HCT116 (cell line): Measurements from ENCODE around the gene NALCN. TPM values are rescaled to one million over a fixed set of nuclear protein-coding genes. Genes with fewer than 3 reads are reported as not detected.

Source experiments
- ATAC-seq: fragments of 200-7000 bp; cut with Tn5 transposase; 2 replicates; pipeline ENCODE4 v1.9.1; 2020; ENCODE audit warnings: mild to moderate bottlenecking, moderate library complexity
- BruUV-seq: library from RNA; stranded (reverse); fragments of 400-500 nt; replicated peaks from 2 replicates; lab custom pipeline; 2021; lab: Mats Ljungman, UMichigan
- CTCF ChIA-PET: fragments of 300-600 bp; sonication (Branson Sonifier 250); formaldehyde crosslinking; loops from one replicate; lab custom pipeline; 2021; ENCODE audit warnings: antibody characterized with exemption; lab: Charles Lee
- POLR2A ChIA-PET: fragments of 300-600, 350-600 bp; sonication (Branson Sonifier 250); formaldehyde crosslinking; loops from one replicate; lab custom pipeline; 2021; ENCODE audit warnings: antibody characterized with exemption; lab: Charles Lee
- RAD21 ChIA-PET, 2 experiments: fragments of 300-600 bp; sonication (Branson Sonifier 250); formaldehyde crosslinking; loops; one replicate each; lab custom pipeline; 2023; ENCODE audit warnings: low total read pairs in 2 of 2; ENCODE audit not compliant: uncharacterized antibody in 2 of 2, unreplicated experiment in 2 of 2, low non-redundant PET in 1 of 2; lab: Charles Lee
- DNase-seq: peaks from one replicate; pipeline ENCODE4 v3.0.0-alpha.2; 2010; ENCODE audit warnings: low read depth, low spot score
- H2AFZ ChIP-seq: fragments of 200-600 bp; shearing (Covaris generic), sonication (generic); 2 replicates; pipeline ENCODE4 v1.6.1; 2017; ENCODE audit warnings: low read depth, mixed run types, mixed read lengths, antibody characterized with exemption, low read length; ENCODE audit not compliant: poor library complexity, severe bottlenecking
- H3K27ac ChIP-seq: 2 replicates; pipeline ENCODE4 v1.5.1; 2012; ENCODE audit warnings: low read depth, low read length
- H3K27me3 ChIP-seq: fragments of 200-600 bp; sonication (generic); 2 replicates; pipeline ENCODE4 v1.6.1; 2016; ENCODE audit warnings: mixed run types, low read length, mixed read lengths; ENCODE audit not compliant: insufficient read depth
- H3K36me3 ChIP-seq, 2 experiments: fragments of 200-500 bp in 1 of 2; fragments of 200-600 bp in 1 of 2; sonication (Bioruptor generic) in 1 of 2; sonication (generic) in 1 of 2; 2 replicates each; pipeline versions ENCODE4 v1.5.1 to v1.6.1; 2014 to 2016; ENCODE audit warnings: low read length in 2 of 2, inconsistent platforms in 1 of 2, mixed read lengths in 1 of 2, mixed run types in 1 of 2; ENCODE audit not compliant: insufficient read depth in 2 of 2, control insufficient read depth in 1 of 2
- H3K4me1 ChIP-seq, 2 experiments: fragments of 200-600 bp in 1 of 2; sonication (generic) in 1 of 2; 2 replicates each; pipeline versions ENCODE4 v1.5.1 to v1.6.1; 2012 to 2017; ENCODE audit warnings: low read length in 2 of 2, inconsistent platforms in 1 of 2, mild to moderate bottlenecking in 1 of 2, mixed read lengths in 1 of 2, mixed run types in 1 of 2, moderate library complexity in 1 of 2; ENCODE audit not compliant: insufficient read depth in 2 of 2, control insufficient read depth in 1 of 2
- H3K4me2 ChIP-seq: fragments of 200-600 bp; sonication (generic); 2 replicates; pipeline ENCODE4 v1.6.1; 2017; ENCODE audit warnings: mixed run types, low read length, mixed read lengths
- H3K4me3 ChIP-seq, 2 experiments: fragments of 200-600 bp in 1 of 2; sonication (generic) in 1 of 2; replicated peaks in 1 of 2; 2 replicates each; pipeline ENCODE4 v1.5.1; 2011 to 2016; ENCODE audit warnings: low read length in 2 of 2, control low read depth in 1 of 2, low read depth in 1 of 2, mild to moderate bottlenecking in 1 of 2, mixed read lengths in 1 of 2, mixed run types in 1 of 2
- H3K79me2 ChIP-seq: fragments of 200-600 bp; sonication (generic); 2 replicates; pipeline ENCODE4 v1.6.1; 2017; ENCODE audit warnings: mild to moderate bottlenecking, mixed run types, low read length, moderate library complexity, mixed read lengths; ENCODE audit not compliant: insufficient read depth
- H3K9ac ChIP-seq: fragments of 200-600 bp; sonication (generic); 2 replicates; pipeline ENCODE4 v1.6.1; 2016; ENCODE audit warnings: low read length, mixed read lengths
- H3K9me2 ChIP-seq: fragments of 200-600 bp; sonication (generic), shearing (Covaris generic); 2 replicates; pipeline ENCODE4 v1.6.1; 2017; ENCODE audit warnings: mixed run types, mild to moderate bottlenecking, moderate library complexity; ENCODE audit not compliant: insufficient read depth
- H3K9me3 ChIP-seq, 2 experiments: fragments of 200-500 bp in 1 of 2; fragments of 200-600 bp in 1 of 2; sonication (Bioruptor generic) in 1 of 2; sonication (generic) in 1 of 2; 2 replicates each; pipeline ENCODE4 v1.6.1; 2014 to 2017; ENCODE audit warnings: low read length in 2 of 2, mixed read lengths in 2 of 2, inconsistent platforms in 1 of 2, low read depth in 1 of 2, mild to moderate bottlenecking in 1 of 2, mixed run types in 1 of 2, moderate library complexity in 1 of 2; ENCODE audit not compliant: control insufficient read depth in 1 of 2, insufficient read depth in 1 of 2
- H4K20me1 ChIP-seq: fragments of 200-600 bp; sonication (generic), shearing (Covaris generic); 2 replicates; pipeline ENCODE4 v1.6.1; 2017; ENCODE audit warnings: mixed run types, mild to moderate bottlenecking, moderate library complexity; ENCODE audit not compliant: insufficient read depth
- CEBPB ChIP-seq: IDR thresholded peaks from 2 replicates; pipeline ENCODE4 v1.6.1; 2012; ENCODE audit warnings: low read depth
- EZH2 ChIP-seq: fragments of 200-600 bp; sonication (generic); IDR thresholded peaks from 2 replicates; pipeline ENCODE4 v1.6.1; 2017; ENCODE audit warnings: antibody characterized with exemption, mixed run types
- POLR2AphosphoS5 ChIP-seq: IDR thresholded peaks from 2 replicates; pipeline ENCODE4 v1.6.1; 2011; ENCODE audit warnings: mild to moderate bottlenecking, low read depth, low read length, moderate library complexity
- RAD21 ChIP-seq: IDR thresholded peaks from 2 replicates; pipeline ENCODE4 v1.6.1; 2012; ENCODE audit warnings: low read depth, mild to moderate bottlenecking
- SRF ChIP-seq: IDR thresholded peaks from 2 replicates; pipeline ENCODE4 v1.6.1; 2012; ENCODE audit warnings: low read depth
- TCF7L2 ChIP-seq: IDR thresholded peaks from 2 replicates; pipeline ENCODE4 v1.7.0; 2011; ENCODE audit warnings: borderline replicate concordance, inconsistent platforms; ENCODE audit not compliant: insufficient read depth, insufficient read length; ENCODE audit errors: extremely low read depth
- ZNF274 ChIP-seq: fragments of 200-500 bp; sonication (Bioruptor generic); IDR thresholded peaks from 2 replicates; pipeline ENCODE4 v1.6.1; 2014; ENCODE audit warnings: mild to moderate bottlenecking, low read depth, low read length, inconsistent platforms
- intact Hi-C: fragments of 100-400 bp; cut with micrococcal nuclease; formaldehyde crosslinking; loops from 2 replicates; pipeline ENCODE4 v1.10.0; 2022
- total RNA-seq: library from RNA; stranded (reverse); gene quantifications from one replicate; pipeline ENCODE4 v1.2.1, GENCODE V29; 2021; ENCODE audit not compliant: unreplicated experiment
- TF ChIP-seq, protein P1 (sequence below): IDR thresholded peaks from 2 replicates; pipeline ENCODE4 v1.6.1; 2012
- TF ChIP-seq, protein P2 (sequence below), 3 experiments: fragments of 200-600 bp in 1 of 3; sonication (generic) in 1 of 3; IDR thresholded peaks in 2 of 3; conservative IDR thresholded peaks in 1 of 3; 2 replicates each; pipeline ENCODE4 v1.5.1; 2012 to 2017; ENCODE audit warnings: low read depth in 2 of 3, low read length in 2 of 3, antibody characterized with exemption in 1 of 3, borderline replicate concordance in 1 of 3, control low read depth in 1 of 3, mild to moderate bottlenecking in 1 of 3, mixed read lengths in 1 of 3, mixed run types in 1 of 3, moderate library complexity in 1 of 3; ENCODE audit not compliant: insufficient read depth in 1 of 3
- TF ChIP-seq, protein P3 (sequence below): IDR thresholded peaks from 2 replicates; pipeline ENCODE4 v1.6.1; 2012; ENCODE audit warnings: low read depth

The NALCN gene
- total RNA-seq, 1 experiment from 2014 or later, result not detected

DNA sequence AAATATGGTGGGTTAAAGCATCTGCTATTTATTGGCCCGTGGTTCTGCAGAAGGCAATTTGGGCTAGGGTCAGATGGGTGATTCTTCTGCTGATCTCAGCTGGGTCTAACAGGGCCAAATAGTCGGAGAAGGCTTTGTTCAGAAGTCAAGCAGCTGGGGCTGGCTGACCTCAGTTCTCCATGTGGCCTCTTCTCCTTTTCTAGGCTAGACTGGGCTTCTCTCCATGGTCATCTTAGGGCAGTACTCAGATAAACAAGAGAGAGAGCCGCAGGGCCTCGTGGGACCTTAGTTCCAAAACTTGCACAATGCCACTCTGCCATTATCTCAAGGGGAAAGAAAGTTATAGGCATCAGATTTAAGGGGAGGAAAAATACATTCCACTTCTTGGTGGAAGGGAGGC is 89.6 kb downstream of the NALCN start:
- Histone ChIP-seq H3K79me2 (no peaks in the 10 kb centered on the region), H3K9me3 (peaks cover 0 to 3% of the 10 kb centered on the region in 2 experiments; a peak in 1 of 4 replicates), H3K4me2 (no peak overlapping the region), H3K4me1 (no peaks in the 10 kb centered on the region), H4K20me1 (no peaks in the 10 kb centered on the region), H3K36me3 (no peaks in the 10 kb centered on the region), H3K9ac (no peak overlapping the region), H3K9me2 (no peaks in the 10 kb centered on the region), H3K27ac (no peak overlapping the region), H3K27me3 (no peaks in the 10 kb centered on the region), H2AFZ (no peak overlapping the region), H3K4me3 (no peak overlapping the region)
- ChIA-PET RAD21 (no interaction called here), CTCF (no interaction called here), POLR2A (no interaction called here)
- TF ChIP-seq, protein P1, sequence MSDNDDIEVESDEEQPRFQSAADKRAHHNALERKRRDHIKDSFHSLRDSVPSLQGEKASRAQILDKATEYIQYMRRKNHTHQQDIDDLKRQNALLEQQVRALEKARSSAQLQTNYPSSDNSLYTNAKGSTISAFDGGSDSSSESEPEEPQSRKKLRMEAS, result no peak
- TF ChIP-seq POLR2AphosphoS5 (no peak), SRF (no peak), ZNF274 (no peak), RAD21 (no peak), CEBPB (no peak), EZH2 (no peak), TCF7L2 (no peak)
- TF ChIP-seq, protein P2, sequence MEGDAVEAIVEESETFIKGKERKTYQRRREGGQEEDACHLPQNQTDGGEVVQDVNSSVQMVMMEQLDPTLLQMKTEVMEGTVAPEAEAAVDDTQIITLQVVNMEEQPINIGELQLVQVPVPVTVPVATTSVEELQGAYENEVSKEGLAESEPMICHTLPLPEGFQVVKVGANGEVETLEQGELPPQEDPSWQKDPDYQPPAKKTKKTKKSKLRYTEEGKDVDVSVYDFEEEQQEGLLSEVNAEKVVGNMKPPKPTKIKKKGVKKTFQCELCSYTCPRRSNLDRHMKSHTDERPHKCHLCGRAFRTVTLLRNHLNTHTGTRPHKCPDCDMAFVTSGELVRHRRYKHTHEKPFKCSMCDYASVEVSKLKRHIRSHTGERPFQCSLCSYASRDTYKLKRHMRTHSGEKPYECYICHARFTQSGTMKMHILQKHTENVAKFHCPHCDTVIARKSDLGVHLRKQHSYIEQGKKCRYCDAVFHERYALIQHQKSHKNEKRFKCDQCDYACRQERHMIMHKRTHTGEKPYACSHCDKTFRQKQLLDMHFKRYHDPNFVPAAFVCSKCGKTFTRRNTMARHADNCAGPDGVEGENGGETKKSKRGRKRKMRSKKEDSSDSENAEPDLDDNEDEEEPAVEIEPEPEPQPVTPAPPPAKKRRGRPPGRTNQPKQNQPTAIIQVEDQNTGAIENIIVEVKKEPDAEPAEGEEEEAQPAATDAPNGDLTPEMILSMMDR (IDR thresholded peaks at IDR 0.05 in 2 of 3, conservative IDR thresholded peaks at IDR 0.05 in 1 of 3; ENCODE audit: borderline replicate concordance in 1 of 3, insufficient read depth in 1 of 3, low read depth in 2 of 3, low read length in 2 of 3), result no peak
- TF ChIP-seq, protein P3, sequence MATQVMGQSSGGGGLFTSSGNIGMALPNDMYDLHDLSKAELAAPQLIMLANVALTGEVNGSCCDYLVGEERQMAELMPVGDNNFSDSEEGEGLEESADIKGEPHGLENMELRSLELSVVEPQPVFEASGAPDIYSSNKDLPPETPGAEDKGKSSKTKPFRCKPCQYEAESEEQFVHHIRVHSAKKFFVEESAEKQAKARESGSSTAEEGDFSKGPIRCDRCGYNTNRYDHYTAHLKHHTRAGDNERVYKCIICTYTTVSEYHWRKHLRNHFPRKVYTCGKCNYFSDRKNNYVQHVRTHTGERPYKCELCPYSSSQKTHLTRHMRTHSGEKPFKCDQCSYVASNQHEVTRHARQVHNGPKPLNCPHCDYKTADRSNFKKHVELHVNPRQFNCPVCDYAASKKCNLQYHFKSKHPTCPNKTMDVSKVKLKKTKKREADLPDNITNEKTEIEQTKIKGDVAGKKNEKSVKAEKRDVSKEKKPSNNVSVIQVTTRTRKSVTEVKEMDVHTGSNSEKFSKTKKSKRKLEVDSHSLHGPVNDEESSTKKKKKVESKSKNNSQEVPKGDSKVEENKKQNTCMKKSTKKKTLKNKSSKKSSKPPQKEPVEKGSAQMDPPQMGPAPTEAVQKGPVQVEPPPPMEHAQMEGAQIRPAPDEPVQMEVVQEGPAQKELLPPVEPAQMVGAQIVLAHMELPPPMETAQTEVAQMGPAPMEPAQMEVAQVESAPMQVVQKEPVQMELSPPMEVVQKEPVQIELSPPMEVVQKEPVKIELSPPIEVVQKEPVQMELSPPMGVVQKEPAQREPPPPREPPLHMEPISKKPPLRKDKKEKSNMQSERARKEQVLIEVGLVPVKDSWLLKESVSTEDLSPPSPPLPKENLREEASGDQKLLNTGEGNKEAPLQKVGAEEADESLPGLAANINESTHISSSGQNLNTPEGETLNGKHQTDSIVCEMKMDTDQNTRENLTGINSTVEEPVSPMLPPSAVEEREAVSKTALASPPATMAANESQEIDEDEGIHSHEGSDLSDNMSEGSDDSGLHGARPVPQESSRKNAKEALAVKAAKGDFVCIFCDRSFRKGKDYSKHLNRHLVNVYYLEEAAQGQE, result no peak
- no peak for DNase-seq
- intact Hi-C loops, result no loop called here
- no peak for ATAC-seq
- BruUV-seq, result no TSS peak
